D721Med (cell line): ENCODE data around the gene KIRREL2.
"Not testable (repeated sequence)": the region's sequence is repeated elsewhere in the genome, so short reads cannot be mapped to it uniquely, and the experiment has no call there.

Experiments used
- DNase-seq: peaks from one replicate; pipeline ENCODE4 v3.0.0; 2011; ENCODE audit warnings: low spot score; ENCODE audit not compliant: insufficient read length
- FAIRE-seq: peaks from 2 replicates; lab custom pipeline; 2011; peaks lifted over from hg19 to GRCh38; lab: Jason Lieb, UNC
- CTCF ChIP-seq: IDR thresholded peaks from 2 replicates; pipeline ENCODE4 v1.5.1; 2012; ENCODE audit warnings: mild to moderate bottlenecking, control low read depth; ENCODE audit not compliant: insufficient read depth; ENCODE audit errors: missing control alignments

Gene KIRREL2

GRCh38 chr19:35862528-35862927, 5.8 kb downstream of the KIRREL2 start:
- DNase-seq = no peak
- no peak for FAIRE-seq
- TF ChIP-seq CTCF = no peak

- no peak for TF ChIP-seq CTCF
- FAIRE-seq (no peak), DNase-seq (no peak)
Observed at GRCh38 chr19:35863018-35863417, 6.3 kb downstream of the KIRREL2 start.

- no peak for TF ChIP-seq CTCF
- DNase-seq (no peak), FAIRE-seq (no peak)
Observed at GRCh38 chr19:35868172-35868822, 11.6 kb downstream of the KIRREL2 start, which contains the start of gene APLP1. Gene APLP1, plus strand, starts transcription at chr19:35868574. Its CDS starts 63 bp downstream, at chr19:35868637.

- FAIRE-seq (no peak), DNase-seq (no peak)
- TF ChIP-seq CTCF = no peak
Observed at GRCh38 chr19:35868823-35869326, 12.2 kb downstream of the KIRREL2 start.

- DNase-seq = no peak
- TF ChIP-seq CTCF = no peak
- no peak for FAIRE-seq
Observed at GRCh38 chr19:35869327-35870123, 12.8 kb downstream of the KIRREL2 start.

GRCh38 chr19:35870124-35870736, 13.5 kb downstream of the KIRREL2 start:
- FAIRE-seq, DNase-seq: not testable (repeated sequence)

GRCh38 chr19:35870798-35871197, 14.1 kb downstream of the KIRREL2 start:
- DNase-seq (no peak), FAIRE-seq (no peak)
- no peak for TF ChIP-seq CTCF
